ENCODE results near the gene SPATA18. TPM values are rescaled to one million over a fixed set of nuclear protein-coding genes. Genes with fewer than 3 reads are reported as not detected.

SPATA18 gene
- total and polyA plus RNA-seq, 9 of the 15 experiments (the other 6 are each of a cell fraction or from before 2014, with no cell fraction given) = 0.09 TPM; not detected in 8

- DNase-seq (ENCODE audit: extremely low read depth in 1 of 4, low spot score in 3 of 4) (no peak), FAIRE-seq (no peak), ATAC-seq (no peak)
- no peaks in the 10 kb centered on the region for H3K9me1 ChIP-seq (ENCODE audit: control insufficient read depth, insufficient read depth, low read length)
- WGBS (ENCODE audit: insufficient coverage, low coverage, missing lambda C conversion rate) = 2% methylated on average over 4 of the region's 4 CpGs
- ChIA-PET POLR2A (no interaction called here), CTCF (ENCODE audit: low intra/inter-chr PET ratio) (no interaction called here)
- no peak overlapping the region for H3K27ac ChIP-seq (ENCODE audit: extremely low read depth, low read depth, low read length)
- no peak overlapping the region for H3K4me3 ChIP-seq
- H2AFZ ChIP-seq (ENCODE audit: low read depth, low read length) = no peak overlapping the region
- TF ChIP-seq, protein P1, sequence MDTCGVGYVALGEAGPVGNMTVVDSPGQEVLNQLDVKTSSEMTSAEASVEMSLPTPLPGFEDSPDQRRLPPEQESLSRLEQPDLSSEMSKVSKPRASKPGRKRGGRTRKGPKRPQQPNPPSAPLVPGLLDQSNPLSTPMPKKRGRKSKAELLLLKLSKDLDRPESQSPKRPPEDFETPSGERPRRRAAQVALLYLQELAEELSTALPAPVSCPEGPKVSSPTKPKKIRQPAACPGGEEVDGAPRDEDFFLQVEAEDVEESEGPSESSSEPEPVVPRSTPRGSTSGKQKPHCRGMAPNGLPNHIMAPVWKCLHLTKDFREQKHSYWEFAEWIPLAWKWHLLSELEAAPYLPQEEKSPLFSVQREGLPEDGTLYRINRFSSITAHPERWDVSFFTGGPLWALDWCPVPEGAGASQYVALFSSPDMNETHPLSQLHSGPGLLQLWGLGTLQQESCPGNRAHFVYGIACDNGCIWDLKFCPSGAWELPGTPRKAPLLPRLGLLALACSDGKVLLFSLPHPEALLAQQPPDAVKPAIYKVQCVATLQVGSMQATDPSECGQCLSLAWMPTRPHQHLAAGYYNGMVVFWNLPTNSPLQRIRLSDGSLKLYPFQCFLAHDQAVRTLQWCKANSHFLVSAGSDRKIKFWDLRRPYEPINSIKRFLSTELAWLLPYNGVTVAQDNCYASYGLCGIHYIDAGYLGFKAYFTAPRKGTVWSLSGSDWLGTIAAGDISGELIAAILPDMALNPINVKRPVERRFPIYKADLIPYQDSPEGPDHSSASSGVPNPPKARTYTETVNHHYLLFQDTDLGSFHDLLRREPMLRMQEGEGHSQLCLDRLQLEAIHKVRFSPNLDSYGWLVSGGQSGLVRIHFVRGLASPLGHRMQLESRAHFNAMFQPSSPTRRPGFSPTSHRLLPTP (IDR thresholded peaks at IDR 0.05; ENCODE audit: borderline replicate concordance, extremely low read depth, insufficient read length) = no peak
- TF ChIP-seq CHD4 (IDR thresholded peaks at IDR 0.05; ENCODE audit: insufficient read depth, insufficient replicate concordance, low read depth, low read length, poor library complexity, severe bottlenecking) (no peak), RBM39 (optimal IDR thresholded peaks at IDR 0.05; ENCODE audit: low read depth, low read length) (no peak), ARID3B (CRISPR knock-in tag; IDR thresholded peaks at IDR 0.05; ENCODE audit: borderline replicate concordance) (no peak)
- TF ChIP-seq, protein P2, sequence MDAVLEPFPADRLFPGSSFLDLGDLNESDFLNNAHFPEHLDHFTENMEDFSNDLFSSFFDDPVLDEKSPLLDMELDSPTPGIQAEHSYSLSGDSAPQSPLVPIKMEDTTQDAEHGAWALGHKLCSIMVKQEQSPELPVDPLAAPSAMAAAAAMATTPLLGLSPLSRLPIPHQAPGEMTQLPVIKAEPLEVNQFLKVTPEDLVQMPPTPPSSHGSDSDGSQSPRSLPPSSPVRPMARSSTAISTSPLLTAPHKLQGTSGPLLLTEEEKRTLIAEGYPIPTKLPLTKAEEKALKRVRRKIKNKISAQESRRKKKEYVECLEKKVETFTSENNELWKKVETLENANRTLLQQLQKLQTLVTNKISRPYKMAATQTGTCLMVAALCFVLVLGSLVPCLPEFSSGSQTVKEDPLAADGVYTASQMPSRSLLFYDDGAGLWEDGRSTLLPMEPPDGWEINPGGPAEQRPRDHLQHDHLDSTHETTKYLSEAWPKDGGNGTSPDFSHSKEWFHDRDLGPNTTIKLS (IDR thresholded peaks at IDR 0.05; ENCODE audit: borderline replicate concordance, low read depth) = no peak
- H3K9ac ChIP-seq (ENCODE audit: insufficient read depth in 1 of 2, low read depth in 2 of 2, low read length in 2 of 2) = no peak overlapping the region
- intact Hi-C loops (cut with micrococcal nuclease) (no loop called here), in situ Hi-C loops (cut with MboI) (no loop called here)
- no peaks in the 10 kb centered on the region for H3K9me3 ChIP-seq (replicated peaks; ENCODE audit: control insufficient read depth, insufficient read depth, low read depth, low read length)
- no peaks in the 10 kb centered on the region for H3K36me3 ChIP-seq (ENCODE audit: control insufficient read depth, insufficient read depth, low read length)
- no peaks in the 10 kb centered on the region for H3K27me3 ChIP-seq (ENCODE audit: control insufficient read depth in 2 of 2, insufficient read depth in 2 of 2, low read length in 2 of 2)
- no TSS peak for BruUV-seq (replicated peaks)
- no peak overlapping the region for H3K4me2 ChIP-seq (ENCODE audit: insufficient read depth, low read length)
- H3K4me1 ChIP-seq (replicated peaks in 1 of 2; ENCODE audit: control insufficient read depth in 2 of 2, insufficient read depth in 2 of 2, low read length in 2 of 2) = no peaks in the 10 kb centered on the region; a peak in 1 of 5 replicates
- no peaks in the 10 kb centered on the region for H4K20me1 ChIP-seq (replicated peaks; ENCODE audit: control insufficient read depth, insufficient read depth, low read length)
- no peaks in the 10 kb centered on the region for H3K79me2 ChIP-seq (ENCODE audit: control insufficient read depth, insufficient read depth, low read length)
Observed at GRCh38 chr4:52006887-52007286, 44.2 kb upstream of the SPATA18 start.

Measured in K562 (cell line).